Fibroblast of lung (primary cell): ENCODE measurements around the gene ATP5F1D. TPM values are rescaled to one million over a fixed set of nuclear protein-coding genes. Genes with fewer than 3 reads are reported as not detected.

Experiments used
- DNase-seq, 2 donors: peaks; one replicate each; pipeline versions ENCODE4 v3.0.0 to v3.0.0-alpha.2; 2010; ENCODE audit warnings: low read depth in 2 of 2
- H2AFZ ChIP-seq: 2 replicates; pipeline ENCODE4 v1.5.1; 2012; ENCODE audit warnings: low read length, control low read depth, inconsistent platforms
- H3K27ac ChIP-seq: 2 replicates; pipeline ENCODE4 v1.5.1; 2011; ENCODE audit warnings: low read length, control low read depth; ENCODE audit not compliant: insufficient read depth
- H3K27me3 ChIP-seq: 2 replicates; pipeline ENCODE4 v1.5.1; 2011; ENCODE audit warnings: mild to moderate bottlenecking, low read length; ENCODE audit not compliant: control insufficient read depth, insufficient read depth
- H3K36me3 ChIP-seq: 2 replicates; pipeline ENCODE4 v1.5.1; 2011; ENCODE audit warnings: low read length; ENCODE audit not compliant: control insufficient read depth, insufficient read depth
- H3K4me1 ChIP-seq: 2 replicates; pipeline ENCODE4 v1.5.1; 2011; ENCODE audit warnings: low read length; ENCODE audit not compliant: control insufficient read depth, insufficient read depth; ENCODE audit errors: extremely low read depth
- H3K4me2 ChIP-seq: 2 replicates; pipeline ENCODE4 v1.5.1; 2011; ENCODE audit warnings: low read length, control low read depth; ENCODE audit not compliant: insufficient read depth; ENCODE audit errors: extremely low read depth
- H3K4me3 ChIP-seq, 4 experiments: fragments of 200-600 bp in 1 of 4; sonication (generic) in 1 of 4; replicated peaks in 1 of 4; 2 replicates each; pipeline ENCODE4 v1.5.1; 2011 to 2016; ENCODE audit warnings: low read length in 4 of 4, low read depth in 3 of 4, mild to moderate bottlenecking in 3 of 4, control low read depth in 2 of 4, inconsistent platforms in 1 of 4, mixed read lengths in 1 of 4; ENCODE audit not compliant: insufficient read depth in 1 of 4; ENCODE audit errors: control extremely low read depth in 1 of 4
- H3K79me2 ChIP-seq: 2 replicates; pipeline ENCODE4 v1.5.1; 2012; ENCODE audit warnings: mild to moderate bottlenecking, low read length, inconsistent platforms; ENCODE audit not compliant: control insufficient read depth, insufficient read depth
- H3K9ac ChIP-seq: 2 replicates; pipeline ENCODE4 v1.5.1; 2011; ENCODE audit warnings: mild to moderate bottlenecking, low read length, control low read depth; ENCODE audit not compliant: insufficient read depth
- H3K9me3 ChIP-seq: 2 replicates; pipeline ENCODE4 v1.5.1; 2012; ENCODE audit warnings: low read depth, low read length; ENCODE audit not compliant: control insufficient read depth, insufficient read depth
- H4K20me1 ChIP-seq: 2 replicates; pipeline ENCODE4 v1.5.1; 2011; ENCODE audit warnings: low read length; ENCODE audit not compliant: control insufficient read depth, insufficient read depth; ENCODE audit errors: extremely low read depth
- CTCF ChIP-seq, 2 donors: IDR thresholded peaks in 1 of 2; conservative IDR thresholded peaks in 1 of 2; 1 replicate in 1 of 2; 2 replicates in 1 of 2; pipeline ENCODE4 v1.5.1; 2011 to 2012; ENCODE audit warnings: low read length in 2 of 2, control low read depth in 1 of 2, inconsistent platforms in 1 of 2, low read depth in 1 of 2, mild to moderate bottlenecking in 1 of 2
- EZH2 ChIP-seq: IDR thresholded peaks from 2 replicates; pipeline ENCODE4 v1.5.1; 2012; ENCODE audit warnings: low read length, control low read depth, mild to moderate bottlenecking; ENCODE audit errors: missing control alignments
- polyA plus RNA-seq, 2 donors: library from polyadenylated mRNA; depleted of rRNA in 1 of 2; stranded (reverse) in 1 of 2; unstranded in 1 of 2; fragments of >200 nt; gene quantifications; 2 replicates each; pipeline ENCODE4 v1.2.1, GENCODE V29; 2011 to 2012; ENCODE audit warnings: missing spikeins in 1 of 2
- total RNA-seq: library from RNA; depleted of rRNA; stranded (reverse); fragments of >200 nt; gene quantifications from 2 replicates; pipeline ENCODE4 v1.2.1, GENCODE V29; 2014

Gene ATP5F1D
- total and polyA plus RNA-seq, 2 donors (not counting 1 experiment from before 2014, with no cell fraction given) = 20.5 to 53.8 TPM

GRCh38 chr19:1267477-1268225 is 26.1 kb downstream of the ATP5F1D start:
- H3K4me1 ChIP-seq = peaks cover 49% of the 10 kb centered on the region
- peak overlapping the region; percentile 96 for H3K4me2 ChIP-seq
- peak in 1 of 2 donors; percentile 58 for DNase-seq
- H3K27ac ChIP-seq = peak overlapping the region; percentile 96
- peaks cover 14% of the 10 kb centered on the region for H3K36me3 ChIP-seq
- H3K9ac ChIP-seq = peak overlapping the region; percentile 77
- TF ChIP-seq CTCF (conservative IDR thresholded peaks at IDR 0.05 in 1 of 2, IDR thresholded peaks at IDR 0.05 in 1 of 2; ENCODE audit: low read depth in 1 of 2, low read length in 2 of 2) (no peak), EZH2 (no peak)
- H3K4me3 ChIP-seq = peak overlapping the region; percentile 51 to 61 (median 56)
- H3K27me3 ChIP-seq = no peaks in the 10 kb centered on the region
- H3K9me3 ChIP-seq = no peaks in the 10 kb centered on the region
- no peaks in the 10 kb centered on the region for H4K20me1 ChIP-seq
- peaks cover 35% of the 10 kb centered on the region for H3K79me2 ChIP-seq
- H2AFZ ChIP-seq = no peak overlapping the region

GRCh38 chr19:1268226-1269064 is 26.9 kb downstream of the ATP5F1D start:
- Histone ChIP-seq H3K4me3 (peak overlapping the region in 1 of 4 experiments; percentile 6), H2AFZ (no peak overlapping the region), H3K79me2 (peaks cover 43% of the 10 kb centered on the region), H3K9ac (no peak overlapping the region), H3K36me3 (peaks cover 20% of the 10 kb centered on the region), H3K27ac (peak overlapping the region; percentile 37), H3K4me2 (no peak overlapping the region), H3K4me1 (peaks cover 42% of the 10 kb centered on the region), H4K20me1 (no peaks in the 10 kb centered on the region), H3K27me3 (no peaks in the 10 kb centered on the region), H3K9me3 (no peaks in the 10 kb centered on the region)
- no peak for DNase-seq
- no peak for TF ChIP-seq EZH2
- TF ChIP-seq CTCF (conservative IDR thresholded peaks at IDR 0.05 in 1 of 2, IDR thresholded peaks at IDR 0.05 in 1 of 2; ENCODE audit: low read depth in 1 of 2, low read length in 2 of 2) = no peak

- DNase-seq = peak; percentile 98 to 99
- peak within 1 kb of the TSS; percentile 69 to 89 (median 81) for H3K4me3 ChIP-seq
- TF ChIP-seq CTCF (conservative IDR thresholded peaks at IDR 0.05 in 1 of 2, IDR thresholded peaks at IDR 0.05 in 1 of 2; ENCODE audit: low read depth in 1 of 2, low read length in 2 of 2) (no peak), EZH2 (no peak)
- H2AFZ ChIP-seq = no peak within 1 kb of the TSS
- peaks cover 48% of the 10 kb centered on the region for H3K79me2 ChIP-seq
- peaks cover 25% of the 10 kb centered on the region for H3K36me3 ChIP-seq
- peak within 1 kb of the TSS; percentile 99 for H3K4me2 ChIP-seq
- H3K9me3 ChIP-seq = no peaks in the 10 kb centered on the region
- peak within 1 kb of the TSS; percentile 98 for H3K27ac ChIP-seq
- H3K27me3 ChIP-seq = no peaks in the 10 kb centered on the region
- H4K20me1 ChIP-seq = no peaks in the 10 kb centered on the region
- H3K4me1 ChIP-seq = peaks cover 44% of the 10 kb centered on the region
- H3K9ac ChIP-seq = peak within 1 kb of the TSS; percentile 92
Observed at GRCh38 chr19:1269065-1269477, 27.5 kb downstream of the ATP5F1D start, which contains the start of gene CIRBP. TSS of gene CIRBP (plus strand) at chr19:1269332. CDS start at chr19:1270934, 1,602 bp downstream.
